Calu3 (cell line): ENCODE data around the gene PTPRG. TPM values are rescaled to one million over a fixed set of nuclear protein-coding genes. Genes with fewer than 3 reads are reported as not detected.

Source experiments
- BruUV-seq: library from RNA; stranded (reverse); fragments of 400-500 nt; replicated peaks from 2 replicates; lab custom pipeline; 2021; lab: Mats Ljungman, UMichigan
- CTCF ChIA-PET: fragments of 300-600 bp; sonication (Branson Sonifier 250); formaldehyde crosslinking; loops from one replicate; lab custom pipeline; 2022; ENCODE audit warnings: antibody characterized with exemption; lab: Charles Lee
- DNase-seq: peaks from one replicate; pipeline ENCODE4 v3.0.0; 2022
- H3K27ac Mint-ChIP-seq: one replicate; pipeline ENCODE4 v1.8.0; 2022; ENCODE audit warnings: mixed read lengths; ENCODE audit not compliant: unreplicated experiment
- H3K27me3 Mint-ChIP-seq: one replicate; pipeline ENCODE4 v1.8.0; 2022; ENCODE audit warnings: mixed read lengths; ENCODE audit not compliant: unreplicated experiment
- H3K36me3 Mint-ChIP-seq: one replicate; pipeline ENCODE4 v1.8.0; 2022; ENCODE audit warnings: mild to moderate bottlenecking, moderate library complexity, mixed read lengths; ENCODE audit not compliant: insufficient read depth, unreplicated experiment
- H3K4me1 Mint-ChIP-seq: one replicate; pipeline ENCODE4 v1.8.0; 2022; ENCODE audit warnings: mild to moderate bottlenecking, low read depth, mixed read lengths; ENCODE audit not compliant: unreplicated experiment
- H3K4me3 Mint-ChIP-seq: one replicate; pipeline ENCODE4 v1.8.0; 2022; ENCODE audit warnings: mild to moderate bottlenecking, low read depth, moderate library complexity, mixed read lengths; ENCODE audit not compliant: unreplicated experiment
- H3K9me3 Mint-ChIP-seq: one replicate; pipeline ENCODE4 v1.8.0; 2022; ENCODE audit warnings: low read depth, mixed read lengths; ENCODE audit not compliant: unreplicated experiment
- CTCF ChIP-seq: fragments of 200-600 bp; IDR thresholded peaks from one replicate; pipeline ENCODE4 v1.8.0; 2022; ENCODE audit warnings: antibody characterized with exemption; ENCODE audit not compliant: unreplicated experiment
- intact Hi-C: fragments of 100-400 bp; cut with micrococcal nuclease; formaldehyde crosslinking; loops from one replicate; pipeline ENCODE4 v1.10.0; 2022; ENCODE audit not compliant: unreplicated experiment
- total RNA-seq: library from RNA; stranded (reverse); gene quantifications from 2 replicates; pipeline ENCODE4 v1.2.3, GENCODE V29; 2022

Gene PTPRG
- total RNA-seq, 1 experiment from 2014 or later = 0.35 TPM

- Mint-ChIP-seq H3K27me3 (no peaks in the 10 kb centered on the region), H3K4me3 (no peak overlapping the region), H3K27ac (no peak overlapping the region), H3K4me1 (no peaks in the 10 kb centered on the region), H3K9me3 (peaks cover 10% of the 10 kb centered on the region), H3K36me3 (no peaks in the 10 kb centered on the region)
- CTCF ChIA-PET = no interaction called here
- DNase-seq = no peak
- intact Hi-C loops = no loop called here
- BruUV-seq = no TSS peak
- no peak for TF ChIP-seq CTCF
Observed at GRCh38 chr3:61885414-61885813, 324.0 kb downstream of the PTPRG start.

- BruUV-seq = no TSS peak
- no peak overlapping the region for H3K4me3 Mint-ChIP-seq
- H3K36me3 Mint-ChIP-seq = no peaks in the 10 kb centered on the region
- intact Hi-C loops = no loop called here
- CTCF ChIA-PET = no interaction called here
- H3K27me3 Mint-ChIP-seq = no peaks in the 10 kb centered on the region
- no peak for TF ChIP-seq CTCF
- no peaks in the 10 kb centered on the region for H3K4me1 Mint-ChIP-seq
- H3K9me3 Mint-ChIP-seq = peaks cover 10% of the 10 kb centered on the region
- no peak for DNase-seq
- no peak overlapping the region for H3K27ac Mint-ChIP-seq
Observed at GRCh38 chr3:61887206-61887605, 325.8 kb downstream of the PTPRG start.

- no peak for DNase-seq
- no peak for TF ChIP-seq CTCF
- Mint-ChIP-seq H3K27me3 (no peaks in the 10 kb centered on the region), H3K9me3 (peaks cover 11% of the 10 kb centered on the region), H3K4me3 (no peak overlapping the region), H3K36me3 (no peaks in the 10 kb centered on the region), H3K4me1 (no peaks in the 10 kb centered on the region), H3K27ac (no peak overlapping the region)
- CTCF ChIA-PET = no interaction called here
- BruUV-seq = no TSS peak
- intact Hi-C loops = no loop called here
Observed at GRCh38 chr3:61889259-61889658, 327.9 kb downstream of the PTPRG start.

GRCh38 chr3:61890167-61890566 is 328.8 kb downstream of the PTPRG start:
- no peak for TF ChIP-seq CTCF
- BruUV-seq = no TSS peak
- Mint-ChIP-seq H3K9me3 (peaks cover 11% of the 10 kb centered on the region), H3K27me3 (no peaks in the 10 kb centered on the region), H3K36me3 (no peaks in the 10 kb centered on the region), H3K4me1 (no peaks in the 10 kb centered on the region), H3K4me3 (no peak overlapping the region), H3K27ac (no peak overlapping the region)
- CTCF ChIA-PET = no interaction called here
- intact Hi-C loops = no loop called here
- DNase-seq = no peak
